ENCODE results near the gene OR4E2.
"Not testable (repeated sequence)": the region's sequence is repeated elsewhere in the genome, so short reads cannot be mapped to it uniquely, and the experiment has no call there.

The OR4E2 gene, protein sequence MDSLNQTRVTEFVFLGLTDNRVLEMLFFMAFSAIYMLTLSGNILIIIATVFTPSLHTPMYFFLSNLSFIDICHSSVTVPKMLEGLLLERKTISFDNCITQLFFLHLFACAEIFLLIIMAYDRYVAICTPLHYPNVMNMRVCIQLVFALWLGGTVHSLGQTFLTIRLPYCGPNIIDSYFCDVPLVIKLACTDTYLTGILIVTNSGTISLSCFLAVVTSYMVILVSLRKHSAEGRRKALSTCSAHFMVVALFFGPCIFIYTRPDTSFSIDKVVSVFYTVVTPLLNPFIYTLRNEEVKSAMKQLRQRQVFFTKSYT

DNA sequence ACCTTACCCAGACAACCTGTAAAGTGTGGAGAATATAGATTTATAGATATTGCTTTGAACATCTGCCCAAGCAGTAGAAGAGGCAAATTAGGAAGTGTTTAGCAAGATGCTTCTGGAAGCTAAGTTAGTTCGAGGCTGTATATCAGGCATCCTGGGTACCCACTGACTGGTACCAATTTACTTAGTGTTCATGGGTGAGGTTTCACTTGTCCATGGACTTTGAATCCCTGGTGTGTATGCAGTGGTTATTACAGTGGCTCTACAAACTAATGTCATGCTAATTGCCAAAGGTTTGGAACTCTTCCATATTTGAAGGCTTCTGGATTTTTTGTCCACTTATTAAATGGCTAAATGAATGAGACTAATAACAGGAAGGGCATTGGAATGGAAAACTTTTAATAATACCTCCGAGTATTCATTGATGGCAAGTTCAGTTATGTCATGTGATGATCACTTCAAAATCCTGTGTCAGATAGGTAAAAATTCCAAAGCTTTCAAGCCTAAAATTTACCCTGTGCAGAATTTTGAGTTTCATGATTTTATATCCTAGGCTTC is at the start of gene OR4E2:
TSS of gene OR4E2 (plus strand) at position 505 of the 555 bp plus-strand sequence. CDS start 11,248 bp downstream, outside the sequence.
- ChIA-PET POLR2A (no interaction called here), CTCF (no interaction called here)

DNA sequence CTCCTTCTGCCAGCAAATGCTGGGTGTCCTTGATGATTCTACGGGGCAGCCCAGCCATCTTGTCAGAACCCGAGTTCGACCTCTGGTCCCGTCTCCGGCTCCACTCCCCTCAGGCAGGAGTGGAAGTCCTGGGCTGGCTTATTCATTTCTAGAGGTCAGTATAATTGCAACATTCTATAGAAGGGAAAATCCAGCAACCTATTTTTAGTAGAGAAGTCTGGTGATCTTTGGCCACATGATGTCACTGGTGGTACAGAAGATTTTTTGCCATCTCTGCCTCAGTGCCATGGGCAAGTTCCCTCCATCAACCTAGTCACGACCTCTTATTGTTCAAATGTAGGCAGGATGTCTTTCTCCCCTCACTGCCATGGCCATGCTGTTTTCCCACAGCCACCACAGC is 41.3 kb upstream of the OR4E2 start:
- no peak for DNase-seq (ENCODE audit: extremely low spot score)
- CTCF ChIA-PET = interaction anchor here (0.6 kb wide), 1 partner anchor 306 kb away, joined by 3 read pairs; no protein-coding TSS in a partner anchor
- POLR2A ChIA-PET = no interaction called here
- TF ChIP-seq L3MBTL2 (conservative IDR thresholded peaks at IDR 0.05) (no peak), SP1 (IDR thresholded peaks at IDR 0.05) (no peak), NFRKB (IDR thresholded peaks at IDR 0.05) (no peak), ZNF384 (IDR thresholded peaks at IDR 0.05) (no peak), CTBP1 (IDR thresholded peaks at IDR 0.05; ENCODE audit: borderline replicate concordance) (no peak), ARNT (IDR thresholded peaks at IDR 0.05) (no peak), FOXA1 (IDR thresholded peaks at IDR 0.05) (no peak), BHLHE40 (IDR thresholded peaks at IDR 0.05; ENCODE audit: borderline replicate concordance) (no peak), FOXM1 (IDR thresholded peaks at IDR 0.05; ENCODE audit: borderline replicate concordance) (no peak), SUZ12 (IDR thresholded peaks at IDR 0.05) (no peak), ELF4 (IDR thresholded peaks at IDR 0.05) (no peak), FOXK2 (IDR thresholded peaks at IDR 0.05) (no peak), TARDBP (IDR thresholded peaks at IDR 0.05) (no peak), HDGF (IDR thresholded peaks at IDR 0.05; ENCODE audit: borderline replicate concordance) (no peak), LEF1 (IDR thresholded peaks at IDR 0.05; ENCODE audit: borderline replicate concordance) (no peak)
- TF ChIP-seq, protein P1, sequence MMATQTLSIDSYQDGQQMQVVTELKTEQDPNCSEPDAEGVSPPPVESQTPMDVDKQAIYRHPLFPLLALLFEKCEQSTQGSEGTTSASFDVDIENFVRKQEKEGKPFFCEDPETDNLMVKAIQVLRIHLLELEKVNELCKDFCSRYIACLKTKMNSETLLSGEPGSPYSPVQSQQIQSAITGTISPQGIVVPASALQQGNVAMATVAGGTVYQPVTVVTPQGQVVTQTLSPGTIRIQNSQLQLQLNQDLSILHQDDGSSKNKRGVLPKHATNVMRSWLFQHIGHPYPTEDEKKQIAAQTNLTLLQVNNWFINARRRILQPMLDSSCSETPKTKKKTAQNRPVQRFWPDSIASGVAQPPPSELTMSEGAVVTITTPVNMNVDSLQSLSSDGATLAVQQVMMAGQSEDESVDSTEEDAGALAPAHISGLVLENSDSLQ (IDR thresholded peaks at IDR 0.05) = no peak

More for the DNA sequence above, at the start of gene OR4E2:
- no peak for DNase-seq (ENCODE audit: extremely low spot score)
- TF ChIP-seq NFRKB (IDR thresholded peaks at IDR 0.05) (no peak), ELF4 (IDR thresholded peaks at IDR 0.05) (no peak), LEF1 (IDR thresholded peaks at IDR 0.05; ENCODE audit: borderline replicate concordance) (no peak), CTBP1 (IDR thresholded peaks at IDR 0.05; ENCODE audit: borderline replicate concordance) (no peak), ARNT (IDR thresholded peaks at IDR 0.05) (no peak), ZNF384 (IDR thresholded peaks at IDR 0.05) (no peak), L3MBTL2 (conservative IDR thresholded peaks at IDR 0.05) (no peak), FOXA1 (IDR thresholded peaks at IDR 0.05) (no peak), TARDBP (IDR thresholded peaks at IDR 0.05) (no peak), BHLHE40 (IDR thresholded peaks at IDR 0.05; ENCODE audit: borderline replicate concordance) (no peak), SP1 (IDR thresholded peaks at IDR 0.05) (no peak), SUZ12 (IDR thresholded peaks at IDR 0.05) (no peak), FOXK2 (IDR thresholded peaks at IDR 0.05) (no peak), HDGF (IDR thresholded peaks at IDR 0.05; ENCODE audit: borderline replicate concordance) (no peak), FOXM1 (IDR thresholded peaks at IDR 0.05; ENCODE audit: borderline replicate concordance) (no peak)
- TF ChIP-seq, protein P1 (IDR thresholded peaks at IDR 0.05) = no peak

DNA sequence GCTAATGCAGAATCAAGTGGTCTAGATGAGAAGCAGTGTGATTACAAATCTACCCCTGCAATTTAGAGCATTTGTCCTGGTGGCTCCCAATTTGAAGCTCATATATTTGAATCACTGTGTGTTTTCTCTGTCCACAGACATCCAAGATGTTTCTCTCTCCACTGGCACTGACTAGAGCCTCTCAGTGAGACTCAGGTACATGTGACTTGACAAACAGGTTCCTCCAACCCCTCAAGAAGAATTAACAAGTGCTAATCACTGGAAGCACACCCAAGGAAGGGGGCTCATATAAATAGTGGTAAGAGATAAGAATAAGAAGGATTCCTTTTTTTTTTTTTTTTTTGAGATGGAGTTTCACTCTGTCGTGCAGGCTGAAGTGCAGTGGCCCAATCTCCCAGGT is 39.4 kb upstream of the OR4E2 start:
- ChIA-PET CTCF (no interaction called here), POLR2A (no interaction called here)
- DNase-seq (ENCODE audit: extremely low spot score) = no peak
- TF ChIP-seq LEF1 (IDR thresholded peaks at IDR 0.05; ENCODE audit: borderline replicate concordance) = no peak
- TF ChIP-seq ZNF384 (IDR thresholded peaks at IDR 0.05) = no peak
- TF ChIP-seq SUZ12 (IDR thresholded peaks at IDR 0.05) = no peak
- TF ChIP-seq FOXM1 (IDR thresholded peaks at IDR 0.05; ENCODE audit: borderline replicate concordance) = no peak
- TF ChIP-seq NFRKB (IDR thresholded peaks at IDR 0.05) = no peak
- TF ChIP-seq HDGF (IDR thresholded peaks at IDR 0.05; ENCODE audit: borderline replicate concordance) = no peak

DNA sequence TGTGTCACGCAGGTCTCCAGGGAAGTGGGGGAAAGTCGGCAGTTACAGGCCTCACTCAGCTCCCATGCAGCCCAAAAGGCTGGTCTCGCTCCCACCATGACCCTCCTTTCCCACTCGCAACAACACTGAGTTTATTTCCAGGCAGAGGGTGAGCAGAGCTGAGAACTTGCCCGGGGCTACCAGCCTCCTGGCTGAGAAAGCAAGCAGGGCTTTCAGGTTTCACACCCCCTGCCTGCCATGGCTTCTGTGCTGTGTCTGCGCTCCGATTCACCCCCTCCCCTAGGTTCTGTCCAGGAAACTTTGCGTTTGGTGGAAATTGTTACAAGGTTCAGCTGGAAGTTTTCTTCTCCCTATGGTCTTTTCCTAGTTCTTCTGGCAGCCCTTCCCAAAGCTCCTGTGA is 36.0 kb upstream of the OR4E2 start:
- DNase-seq (ENCODE audit: extremely low spot score) = no peak
- TF ChIP-seq ZNF384 (IDR thresholded peaks at IDR 0.05) (no peak), FOXM1 (IDR thresholded peaks at IDR 0.05; ENCODE audit: borderline replicate concordance) (no peak), FOXK2 (IDR thresholded peaks at IDR 0.05) (no peak), ELF4 (IDR thresholded peaks at IDR 0.05) (no peak), FOXA1 (IDR thresholded peaks at IDR 0.05) (no peak), ARNT (IDR thresholded peaks at IDR 0.05) (no peak), L3MBTL2 (conservative IDR thresholded peaks at IDR 0.05) (no peak), HDGF (IDR thresholded peaks at IDR 0.05; ENCODE audit: borderline replicate concordance) (no peak), BHLHE40 (IDR thresholded peaks at IDR 0.05; ENCODE audit: borderline replicate concordance) (no peak), NFRKB (IDR thresholded peaks at IDR 0.05) (no peak), CTBP1 (IDR thresholded peaks at IDR 0.05; ENCODE audit: borderline replicate concordance) (no peak), SUZ12 (IDR thresholded peaks at IDR 0.05) (no peak), LEF1 (IDR thresholded peaks at IDR 0.05; ENCODE audit: borderline replicate concordance) (no peak), TARDBP (IDR thresholded peaks at IDR 0.05) (no peak)
- TF ChIP-seq, protein P1 (IDR thresholded peaks at IDR 0.05) = no peak
- POLR2A ChIA-PET = no interaction called here
- CTCF ChIA-PET = interaction anchor here (0.5 kb wide), 1 partner anchor 243 kb away, joined by 4 read pairs; no protein-coding TSS in a partner anchor

DNA sequence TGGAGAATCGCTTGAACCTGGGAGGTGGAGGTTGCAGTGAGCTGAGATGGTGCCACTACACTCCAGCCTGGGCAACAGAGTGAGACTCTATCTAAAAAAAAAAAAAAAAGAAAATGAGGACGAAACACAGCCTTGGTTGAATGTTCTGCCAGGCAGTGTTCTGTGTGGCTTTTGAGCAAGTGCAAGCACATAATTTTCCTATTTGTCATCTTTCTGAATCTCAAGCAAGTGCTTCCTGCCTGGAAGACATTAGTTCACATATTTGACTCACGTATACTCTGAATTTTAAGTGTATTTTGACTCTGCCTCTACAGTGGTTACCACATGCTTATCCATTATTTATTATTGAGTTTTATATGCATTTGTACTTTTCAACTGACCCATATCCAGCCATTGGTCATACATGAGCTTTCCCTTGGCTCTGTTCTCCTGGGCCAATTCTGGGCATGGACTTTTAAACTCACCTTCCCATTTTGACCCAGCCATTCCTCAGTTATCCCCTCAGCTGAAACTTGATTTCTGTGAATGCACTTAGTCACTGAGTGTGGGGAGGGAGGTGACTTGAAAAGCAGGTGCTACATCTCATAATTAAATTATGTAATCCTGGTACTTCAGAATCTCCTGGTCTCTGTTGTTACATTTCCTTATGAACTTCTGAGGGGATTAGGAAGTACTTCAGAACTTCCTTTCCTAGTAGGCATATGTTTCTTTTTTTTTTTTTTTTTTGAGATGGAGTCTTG is 27.0 kb upstream of the OR4E2 start:
- no peak for TF ChIP-seq L3MBTL2 (conservative IDR thresholded peaks at IDR 0.05)
- no peak for TF ChIP-seq LEF1 (IDR thresholded peaks at IDR 0.05; ENCODE audit: borderline replicate concordance)
- no peak for TF ChIP-seq FOXK2 (IDR thresholded peaks at IDR 0.05)
- no peak for TF ChIP-seq CTBP1 (IDR thresholded peaks at IDR 0.05; ENCODE audit: borderline replicate concordance)
- no peak for TF ChIP-seq SP1 (IDR thresholded peaks at IDR 0.05)
- TF ChIP-seq ARNT (IDR thresholded peaks at IDR 0.05) = no peak
- TF ChIP-seq FOXM1 (IDR thresholded peaks at IDR 0.05; ENCODE audit: borderline replicate concordance) = no peak
- TF ChIP-seq HDGF (IDR thresholded peaks at IDR 0.05; ENCODE audit: borderline replicate concordance) = no peak
- TF ChIP-seq SUZ12 (IDR thresholded peaks at IDR 0.05) = no peak
- no peak for TF ChIP-seq NFRKB (IDR thresholded peaks at IDR 0.05)
- no peak for TF ChIP-seq ELF4 (IDR thresholded peaks at IDR 0.05)
- TF ChIP-seq BHLHE40 (IDR thresholded peaks at IDR 0.05; ENCODE audit: borderline replicate concordance) = no peak
- no peak for TF ChIP-seq ZNF384 (IDR thresholded peaks at IDR 0.05)
- TF ChIP-seq, protein P1 (IDR thresholded peaks at IDR 0.05) = no peak
- TF ChIP-seq FOXA1 (IDR thresholded peaks at IDR 0.05) = no peak
- TF ChIP-seq TARDBP (IDR thresholded peaks at IDR 0.05) = no peak
- DNase-seq (ENCODE audit: extremely low spot score) = no peak
- ChIA-PET POLR2A (no interaction called here), CTCF (no interaction called here)

DNA sequence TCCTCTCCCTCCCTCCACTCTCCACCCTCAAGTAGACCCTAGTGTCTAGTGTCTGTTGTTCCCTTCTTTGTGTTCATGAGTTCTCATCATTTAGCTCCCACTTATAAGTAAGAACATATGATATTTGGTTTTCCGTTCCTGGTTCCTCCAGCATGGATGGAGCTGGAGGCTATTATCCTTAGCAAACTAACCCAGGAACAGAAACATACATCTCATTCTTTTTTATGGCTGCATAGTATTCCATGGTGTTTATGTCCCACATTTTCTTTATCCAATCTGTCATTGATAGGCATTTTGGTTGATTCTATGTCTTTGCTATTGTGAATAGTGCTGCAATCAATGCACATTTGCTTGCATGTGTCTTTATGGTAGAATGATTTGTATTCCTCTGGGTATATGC is 23.1 kb upstream of the OR4E2 start:
- CTCF ChIA-PET = interaction anchor here (0.6 to 1.3 kb wide), 2 partner anchors 81 to 118 kb away, joined by 4 to 5 read pairs; no protein-coding TSS in a partner anchor
- POLR2A ChIA-PET = not testable (repeated sequence)

More for the DNA sequence above, 23.1 kb upstream of the OR4E2 start:
- not testable (repeated sequence) for DNase-seq (ENCODE audit: extremely low spot score)
